Stromal cell of bone marrow (primary cell): ENCODE results near the gene IL11RA.
A peak's percentile ranks its signal among the peaks of the same experiment; 100 is the strongest.

Experiments
- DNase-seq: peaks from one replicate; pipeline ENCODE4 v3.0.0-alpha.2; 2012; ENCODE audit warnings: low read depth

IL11RA gene

DNA sequence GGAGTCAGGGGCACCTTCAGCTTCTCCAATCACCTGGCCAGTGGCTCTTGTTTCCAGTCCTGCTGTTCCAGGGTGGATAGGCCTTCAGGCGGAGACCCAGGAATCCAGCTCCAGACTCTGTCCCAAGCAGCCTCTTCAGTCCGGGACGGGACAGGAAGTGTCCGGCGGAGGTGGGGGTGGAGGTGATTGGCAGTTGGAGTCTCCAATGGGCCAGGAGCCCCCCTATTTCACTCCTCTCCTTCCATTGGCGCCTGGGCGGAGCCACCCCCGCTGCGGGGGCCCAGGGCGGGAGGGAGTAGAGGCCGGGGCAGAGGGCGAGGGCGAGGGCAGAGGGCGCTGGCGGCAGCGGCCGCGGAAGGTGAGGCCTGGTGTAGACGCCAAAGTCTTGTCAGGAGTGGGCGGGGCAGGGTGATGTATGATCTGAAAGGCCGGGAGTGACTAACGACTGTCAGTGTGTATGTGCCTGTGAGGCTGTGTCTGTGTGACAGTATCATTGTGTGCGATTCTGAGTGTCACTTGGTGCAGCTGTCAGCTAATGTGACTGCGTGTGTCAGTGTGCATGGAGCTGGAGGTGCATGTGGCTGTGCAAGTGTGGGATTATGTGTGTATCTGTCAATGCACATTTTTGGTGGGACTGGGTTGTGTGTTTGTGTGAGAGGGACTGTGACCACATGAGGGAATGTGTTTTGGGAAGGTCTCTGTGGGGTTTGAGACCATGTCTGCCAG is at the start of gene IL11RA:
TSS of gene IL11RA (plus strand) at position 310 of the 726 bp plus-strand sequence. CDS start 3,033 bp downstream, outside the sequence.
- peak; percentile 80 for DNase-seq

- DNase-seq = no peak
These were observed 48.3 kb upstream of the IL11RA start for GRCh38 chr9:34603610-34604231.

DNA sequence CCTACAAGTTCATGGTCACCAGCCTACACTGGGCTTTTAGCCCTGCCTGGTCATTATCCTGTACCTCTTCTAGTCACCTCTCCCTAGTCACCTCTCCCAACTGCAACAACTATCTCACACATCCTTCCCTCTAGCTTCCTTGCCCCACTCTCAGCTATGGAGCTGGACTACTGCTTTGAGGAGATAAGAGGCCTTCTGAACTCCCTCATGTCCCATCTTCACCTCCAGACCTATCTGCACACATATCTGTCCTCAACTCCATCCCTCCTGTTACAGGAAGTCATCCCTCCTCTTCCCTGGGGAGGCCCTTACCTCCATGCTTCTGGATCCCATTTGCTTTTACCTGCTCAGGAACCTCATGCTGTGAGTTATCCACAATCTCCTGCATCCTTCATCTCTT is 45.8 kb upstream of the IL11RA start:
- no peak for DNase-seq

DNA sequence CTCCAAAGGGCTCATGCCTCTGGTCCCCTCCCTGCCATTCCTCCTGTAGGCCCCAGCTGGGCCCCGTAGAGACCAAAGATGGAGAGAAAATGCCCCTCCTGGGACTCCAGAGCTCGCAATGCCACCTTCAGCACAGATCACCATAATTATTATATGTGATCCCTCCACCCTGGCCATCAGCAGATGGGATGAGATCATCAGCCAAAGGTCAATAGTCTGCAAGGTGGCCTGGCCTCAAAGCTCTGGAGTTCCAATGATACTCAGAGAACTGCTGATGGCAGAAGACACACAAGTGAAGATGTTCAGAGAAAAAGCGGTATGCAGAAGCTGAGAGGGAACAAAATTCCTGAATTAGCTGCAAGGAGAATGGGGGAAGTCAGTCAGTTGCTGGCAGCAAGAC is 45.1 kb upstream of the IL11RA start:
- no peak for DNase-seq

- DNase-seq = no peak
These were observed 44.7 kb upstream of the IL11RA start for GRCh38 chr9:34607331-34607730.

DNA sequence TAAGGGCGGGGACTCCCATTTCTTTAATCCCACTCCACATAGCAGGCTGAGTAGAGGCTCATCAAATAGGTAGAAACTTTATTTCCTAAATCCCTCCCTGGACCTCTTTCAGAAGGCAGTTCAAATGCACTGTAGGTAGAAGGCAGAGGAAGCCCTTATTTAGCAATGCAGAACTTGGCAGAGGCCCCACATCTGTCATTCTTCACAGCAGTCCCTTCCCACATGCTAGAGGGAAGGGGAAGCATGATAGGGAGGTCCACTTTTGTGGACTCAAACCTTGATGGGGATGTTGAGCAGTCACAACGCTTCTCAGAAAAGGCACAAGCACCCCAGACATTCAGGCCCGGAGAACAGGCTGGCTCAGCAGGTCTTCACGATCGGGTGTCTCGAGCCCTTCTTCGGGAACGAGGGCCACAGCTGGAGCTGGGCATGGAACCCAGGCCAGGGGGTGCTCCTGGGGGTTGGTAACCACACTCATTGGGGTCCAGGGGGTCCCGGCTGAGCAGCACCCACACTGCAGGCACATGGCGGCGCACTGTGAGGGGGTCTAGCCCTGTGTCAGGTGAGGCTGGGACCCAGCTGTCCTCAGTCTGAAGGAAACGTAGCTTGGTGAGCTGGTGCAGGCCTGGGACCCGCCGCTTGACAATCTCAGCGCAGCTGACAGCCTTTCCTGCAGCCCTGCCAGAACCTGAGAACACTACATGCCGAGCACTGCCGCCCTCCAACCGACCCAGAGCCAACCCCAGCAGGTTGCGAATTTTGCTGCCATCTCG is 41.4 kb upstream of the IL11RA start:
- no peak for DNase-seq

GRCh38 chr9:34611251-34611810 is 40.7 kb upstream of the IL11RA start:
- DNase-seq = no peak

- peak; percentile 71 for DNase-seq
These were observed 39.9 kb upstream of the IL11RA start, which contains the start of gene RPP25L for GRCh38 chr9:34611811-34612787. TSS of gene RPP25L (minus strand) at chr9:34612097. CDS start at chr9:34611296, 801 bp downstream.

DNA sequence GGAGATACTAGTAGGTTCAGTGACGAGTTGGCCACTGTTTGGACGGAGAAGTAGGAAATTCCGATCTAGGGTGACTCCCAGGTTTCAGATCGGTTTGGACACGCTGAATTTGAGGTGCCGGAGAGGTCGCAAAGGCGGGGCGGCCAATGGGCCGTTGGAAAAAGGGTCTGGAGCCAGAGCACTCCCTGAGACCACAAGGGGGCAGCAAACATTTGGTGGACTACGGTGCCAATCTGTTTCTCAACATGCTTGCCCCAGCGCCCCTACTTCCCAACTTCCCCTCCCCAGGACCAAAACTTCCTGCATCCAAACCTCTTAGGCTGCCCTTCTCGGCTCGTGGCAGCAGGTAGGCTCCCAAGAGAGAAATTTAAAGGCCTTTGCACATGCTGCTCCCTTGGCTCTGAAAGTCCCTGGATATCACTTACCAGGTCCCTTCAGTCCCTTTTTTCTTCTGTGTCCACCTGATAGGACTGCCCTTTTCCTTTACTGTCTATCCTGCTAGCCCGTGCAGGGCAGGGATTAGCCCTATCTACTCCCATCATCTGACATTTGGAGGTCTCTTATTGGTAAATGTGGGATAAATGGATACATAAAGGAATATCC is 39.1 kb upstream of the IL11RA start:
- peak; percentile 50 for DNase-seq

DNA sequence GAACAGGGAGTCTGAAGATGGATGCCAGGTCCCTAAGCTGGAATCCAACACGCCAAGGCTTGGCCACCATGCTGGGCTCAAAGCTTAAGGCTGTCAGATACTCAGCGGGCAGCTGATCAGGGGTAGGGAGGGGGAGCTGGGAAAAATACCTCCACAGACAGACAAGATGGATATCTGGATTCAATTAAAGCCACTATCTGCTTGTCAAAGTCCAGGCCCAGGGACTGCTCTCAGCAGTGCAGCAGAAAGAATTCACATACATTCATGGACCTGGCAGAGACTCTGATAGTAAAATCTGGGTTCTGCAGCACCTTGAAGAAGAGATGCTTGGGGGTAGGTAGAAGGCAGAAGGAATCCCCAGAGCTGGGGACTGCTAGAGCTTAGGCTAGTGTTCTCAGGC is 36.9 kb upstream of the IL11RA start:
- no peak for DNase-seq

DNA sequence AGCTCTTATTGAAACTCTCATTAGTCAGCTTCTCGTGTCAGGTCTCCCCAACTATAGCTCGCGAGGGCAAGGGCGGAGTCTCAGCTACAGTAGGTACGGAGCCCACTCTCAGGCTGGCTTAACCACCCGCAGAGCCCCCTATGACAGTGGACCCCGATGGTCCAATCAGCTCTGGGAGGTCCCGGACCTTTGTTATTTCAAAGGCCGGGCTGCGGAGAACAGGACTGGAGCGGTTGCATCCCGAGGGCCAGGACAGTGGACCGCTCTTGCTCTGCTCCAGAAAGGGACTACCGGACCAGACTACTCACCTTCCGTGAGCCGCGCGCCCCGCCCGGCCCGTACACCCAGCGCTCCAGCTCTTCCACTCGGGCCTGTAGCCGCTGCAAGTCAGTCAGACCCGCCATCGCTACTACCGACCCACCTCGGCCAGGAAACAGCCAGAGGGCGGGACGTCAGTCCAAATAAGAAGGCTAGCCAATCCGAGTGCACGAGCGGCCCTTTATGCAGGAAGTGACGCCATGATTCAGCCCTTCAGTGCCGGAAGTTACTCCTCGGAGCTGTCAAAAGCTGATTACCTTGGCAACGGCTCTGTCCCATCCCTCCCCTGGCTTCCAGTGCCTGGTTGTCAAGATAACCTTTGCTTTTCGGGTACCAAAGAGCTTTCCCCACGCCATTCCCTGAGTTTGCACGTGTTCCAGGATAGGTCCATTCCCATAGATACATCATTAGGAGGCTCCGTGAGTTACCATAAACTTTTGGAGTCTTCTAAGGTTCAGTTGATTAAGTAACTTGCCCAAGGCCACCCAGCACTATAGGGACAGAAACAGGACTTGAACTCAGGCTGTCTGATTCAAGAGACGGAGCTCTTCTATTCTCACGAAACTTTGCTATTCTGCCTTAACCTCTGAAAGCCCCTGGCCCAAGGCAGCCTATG is 31.7 kb upstream of the IL11RA start, which contains the start of gene DCTN3:
TSS of gene DCTN3 (minus strand) at position 435 of the 934 bp plus-strand sequence. CDS start at position 404, 31 bp downstream.
- peak; percentile 96 for DNase-seq

GRCh38 chr9:34623374-34624235 is 28.4 kb upstream of the IL11RA start:
- no peak for DNase-seq

DNA sequence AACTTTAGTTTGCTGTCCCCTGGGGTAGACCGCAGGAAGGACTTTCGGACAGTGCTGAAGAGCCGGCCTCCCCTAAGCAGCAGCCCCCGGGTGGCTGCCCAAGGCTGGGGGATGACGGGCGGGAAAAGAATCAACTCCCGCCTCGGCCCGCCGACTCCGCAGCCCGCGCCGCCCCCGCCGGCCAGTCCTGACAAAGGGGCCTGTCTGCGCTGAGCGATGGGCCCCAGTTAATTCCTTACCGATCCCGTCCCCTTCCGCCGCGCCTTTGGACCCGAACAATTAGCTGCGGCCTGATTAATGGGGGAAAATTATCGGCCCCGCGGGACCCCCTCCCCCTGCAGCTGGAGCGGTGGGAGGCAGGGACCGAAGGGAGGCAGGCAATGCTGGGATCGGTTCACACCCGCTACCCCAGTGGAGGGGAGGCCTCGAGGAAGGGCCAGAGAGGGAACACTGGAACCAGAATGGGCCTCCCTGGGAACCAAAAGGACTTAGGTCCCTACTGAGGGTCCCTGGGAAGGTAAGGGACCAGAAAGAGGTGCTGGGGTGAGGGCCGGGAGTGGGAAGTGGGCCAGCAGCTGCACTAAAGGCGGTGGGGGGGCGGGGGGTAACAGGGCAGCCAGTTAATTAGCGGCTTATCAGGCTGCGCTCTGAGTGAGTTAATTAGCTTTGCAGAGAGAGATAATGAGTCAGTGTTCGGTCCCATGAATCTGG is 27.4 kb upstream of the IL11RA start:
- no peak for DNase-seq

- no peak for DNase-seq
These were observed 26.8 kb upstream of the IL11RA start for GRCh38 chr9:34625186-34625486.

DNA sequence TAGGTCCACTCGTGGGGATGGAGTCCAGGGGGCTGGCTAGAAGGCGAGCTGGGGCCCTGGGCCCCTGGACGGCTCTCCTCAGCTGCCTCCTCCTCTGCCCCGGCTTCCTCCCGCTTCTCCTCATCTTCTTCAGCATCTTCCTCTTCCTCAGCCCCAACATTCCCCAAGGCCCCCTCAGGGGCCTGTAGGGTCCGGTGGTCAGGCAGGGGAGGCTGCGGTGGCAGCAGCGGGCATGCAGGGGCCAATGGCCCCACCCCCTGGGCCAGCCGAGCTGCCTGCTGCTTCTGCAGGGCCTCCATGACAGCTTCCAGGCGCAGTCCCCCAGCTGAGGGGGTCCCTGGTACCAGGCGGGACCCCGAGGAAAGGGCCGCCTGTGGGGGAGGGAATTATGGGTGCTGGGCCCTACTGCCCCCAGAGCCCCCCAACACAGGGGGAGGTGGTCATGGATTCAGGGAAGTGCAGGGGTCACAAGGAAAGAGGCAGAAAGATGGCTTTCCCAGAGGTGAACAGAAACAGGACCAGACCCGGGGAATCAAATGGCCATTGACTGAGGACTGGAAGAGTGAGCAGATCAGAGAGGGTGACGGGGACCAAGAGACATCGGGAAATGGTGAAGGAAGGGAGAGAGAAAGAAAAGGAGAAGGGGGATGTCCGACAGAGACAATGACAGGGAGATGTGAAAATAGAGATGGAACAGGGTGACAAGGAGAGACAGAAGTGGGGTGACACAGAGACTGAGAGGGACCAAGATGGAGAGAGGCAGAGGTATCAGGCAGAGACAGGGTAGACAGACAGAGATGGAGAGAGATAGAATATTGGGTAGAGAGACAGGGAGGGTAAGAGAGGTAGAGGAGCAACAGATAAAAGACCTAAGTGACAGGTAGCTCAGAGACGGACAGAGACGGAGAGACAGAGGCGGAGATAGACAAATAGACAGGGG is 24.0 kb upstream of the IL11RA start:
- no peak for DNase-seq

- DNase-seq = no peak
These were observed 23.1 kb upstream of the IL11RA start, which contains the start of gene ARID3C for GRCh38 chr9:34628656-34629490. TSS of gene ARID3C (minus strand) at chr9:34629066. CDS start at chr9:34628014, 1,052 bp downstream.
